Measurements from ENCODE around the gene PCBD1.

- TF ChIP-seq EZH2phosphoT487 (IDR thresholded peaks at IDR 0.05; ENCODE audit: low read depth) (no peak), CTCF (IDR thresholded peaks at IDR 0.05; ENCODE audit: low read depth, low read length) (no peak)
Measured at GRCh38 chr10:70866424-70866823, 21.9 kb downstream of the PCBD1 start.
